HFFc6 (cell line): ENCODE data around the gene SYK. TPM values are rescaled to one million over a fixed set of nuclear protein-coding genes. Genes with fewer than 3 reads are reported as not detected.

Source experiments
- DNase-seq: peaks from one replicate; pipeline ENCODE4 v3.0.0-alpha.2; 2018
- H3K27ac Mint-ChIP-seq: 2 replicates; pipeline ENCODE4 v1.8.0; 2020; ENCODE audit warnings: mild to moderate bottlenecking, mixed read lengths
- H3K27me3 Mint-ChIP-seq: 2 replicates; pipeline ENCODE4 v1.8.0; 2021; ENCODE audit warnings: mild to moderate bottlenecking, moderate library complexity, mixed read lengths; ENCODE audit not compliant: insufficient read depth
- H3K36me3 Mint-ChIP-seq: 2 replicates; pipeline ENCODE4 v1.8.0; 2021; ENCODE audit warnings: low read depth, mixed read lengths
- H3K4me1 Mint-ChIP-seq: 2 replicates; pipeline ENCODE4 v1.8.0; 2020; ENCODE audit warnings: low read depth, mixed read lengths
- H3K4me3 Mint-ChIP-seq: 2 replicates; pipeline ENCODE4 v1.8.0; 2020; ENCODE audit warnings: mild to moderate bottlenecking, moderate library complexity, mixed read lengths
- H3K9me3 Mint-ChIP-seq: 2 replicates; pipeline ENCODE4 v1.8.0; 2020; ENCODE audit warnings: mild to moderate bottlenecking, mixed read lengths
- CTCF ChIP-seq: fragments of 200-600 bp; sonication (generic); IDR thresholded peaks from 2 replicates; pipeline ENCODE4 v1.5.0; 2021; ENCODE audit warnings: antibody characterized with exemption, mild to moderate bottlenecking
- total RNA-seq, 6 experiments: library from RNA; stranded (reverse); fragmentation: NEBNext Ultra II Directional; extraction: Animal tissue kit (Norgen Biotek cat#: 25700); gene quantifications; 2 replicates in 1 of 6; 3 replicates in 5 of 6; pipeline ENCODE4 v1.2.3, GENCODE V29; 2021

The SYK gene
- total RNA-seq, 6 experiments from 2014 or later, result not detected

GRCh38 chr9:90909225-90909624 is 107.6 kb downstream of the SYK start:
- Mint-ChIP-seq H3K27me3 (peaks cover 11% of the 10 kb centered on the region), H3K4me3 (no peak overlapping the region), H3K36me3 (no peaks in the 10 kb centered on the region), H3K27ac (no peak overlapping the region), H3K4me1 (peaks cover 8% of the 10 kb centered on the region), H3K9me3 (no peaks in the 10 kb centered on the region)
- TF ChIP-seq CTCF, result no peak
- no peak for DNase-seq

- Mint-ChIP-seq H3K4me3 (no peak overlapping the region), H3K4me1 (peaks cover 10% of the 10 kb centered on the region), H3K27ac (no peak overlapping the region), H3K27me3 (peaks cover 11% of the 10 kb centered on the region), H3K9me3 (no peaks in the 10 kb centered on the region), H3K36me3 (no peaks in the 10 kb centered on the region)
- no peak for TF ChIP-seq CTCF
- no peak for DNase-seq
These were observed 108.2 kb downstream of the SYK start for GRCh38 chr9:90909747-90910283.

DNA sequence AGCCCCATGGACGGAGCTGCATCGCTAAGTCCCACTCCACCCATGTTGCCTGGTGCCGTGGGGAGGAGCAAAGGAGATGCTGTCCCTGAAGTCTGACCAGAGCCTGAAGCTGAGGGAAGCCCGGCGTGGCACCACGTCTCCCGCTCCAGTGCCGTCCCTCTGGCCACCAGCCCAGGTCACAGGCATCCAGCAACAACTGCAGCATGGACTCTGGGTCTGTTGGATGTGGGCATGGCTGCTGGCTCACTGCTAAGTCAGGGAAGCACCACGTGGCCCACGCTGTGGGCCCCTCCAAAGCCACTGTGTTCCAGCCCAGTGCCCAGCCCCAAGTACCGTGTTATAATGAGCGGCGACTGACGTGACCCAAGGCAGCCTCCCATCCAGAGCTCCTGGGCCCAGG is 112.6 kb downstream of the SYK start:
- no peak for TF ChIP-seq CTCF
- no peaks in the 10 kb centered on the region for H3K9me3 Mint-ChIP-seq
- H3K27me3 Mint-ChIP-seq, result peaks cover 6% of the 10 kb centered on the region; the same call in 1 of the 2 replicates
- no peaks in the 10 kb centered on the region for H3K36me3 Mint-ChIP-seq
- H3K4me3 Mint-ChIP-seq, result no peak overlapping the region
- H3K4me1 Mint-ChIP-seq, result peaks cover 9% of the 10 kb centered on the region; the same call in 1 of the 2 replicates
- no peak overlapping the region for H3K27ac Mint-ChIP-seq
- no peak for DNase-seq

GRCh38 chr9:90914868-90915483 is 113.4 kb downstream of the SYK start:
- Mint-ChIP-seq H3K9me3 (no peaks in the 10 kb centered on the region), H3K4me1 (peaks cover 9% of the 10 kb centered on the region; the same call in 1 of the 2 replicates), H3K36me3 (no peaks in the 10 kb centered on the region), H3K27ac (no peak overlapping the region), H3K4me3 (no peak overlapping the region), H3K27me3 (peaks cover 5% of the 10 kb centered on the region; the same call in 1 of the 2 replicates)
- peak; percentile 96 for TF ChIP-seq CTCF
- peak; percentile 40 for DNase-seq

DNA sequence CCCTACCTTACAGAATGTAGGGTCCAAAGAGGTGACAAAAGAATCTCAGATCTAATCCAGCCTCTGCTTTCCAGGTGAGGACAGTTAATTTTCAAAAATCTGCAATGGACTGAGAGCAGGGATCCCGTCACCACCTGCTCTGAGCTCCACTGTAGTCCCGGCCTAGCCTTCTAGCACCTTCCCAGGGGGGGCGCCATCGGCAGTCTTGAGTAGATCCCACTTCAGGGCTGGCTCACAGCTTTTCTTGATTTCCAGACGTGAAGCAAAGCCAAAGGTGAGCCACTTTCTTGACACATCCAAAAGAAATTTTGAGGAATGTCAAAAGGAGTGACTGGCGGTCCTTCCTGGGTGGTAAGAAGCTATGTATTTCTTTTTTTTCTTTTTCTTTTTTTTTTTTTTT is 114.1 kb downstream of the SYK start:
- no peak overlapping the region for H3K27ac Mint-ChIP-seq
- TF ChIP-seq CTCF, result no peak
- H3K36me3 Mint-ChIP-seq, result no peaks in the 10 kb centered on the region
- DNase-seq, result no peak
- H3K27me3 Mint-ChIP-seq, result peaks cover 5% of the 10 kb centered on the region; the same call in 1 of the 2 replicates
- no peak overlapping the region for H3K4me3 Mint-ChIP-seq
- H3K9me3 Mint-ChIP-seq, result no peaks in the 10 kb centered on the region
- H3K4me1 Mint-ChIP-seq, result peaks cover 9% of the 10 kb centered on the region; the same call in 1 of the 2 replicates
